Fibroblast of villous mesenchyme (primary cell): ENCODE results near the gene ATXN3L. TPM values are rescaled to one million over a fixed set of nuclear protein-coding genes. Genes with fewer than 3 reads are reported as not detected.

ENCODE experiments used
- DNase-seq: peaks from one replicate; pipeline ENCODE4 v3.0.0-alpha.2; 2010; ENCODE audit warnings: low read depth
- H3K4me3 ChIP-seq: 2 replicates; pipeline ENCODE4 v1.5.1; 2011; ENCODE audit warnings: low read depth, mild to moderate bottlenecking, low read length
- CTCF ChIP-seq: IDR thresholded peaks from 2 replicates; pipeline ENCODE4 v1.5.1; 2012; ENCODE audit warnings: low read depth, mild to moderate bottlenecking, low read length; ENCODE audit not compliant: insufficient read depth
- total RNA-seq: library from RNA; depleted of rRNA; stranded (reverse); fragments of >200 nt; gene quantifications from 2 replicates; pipeline ENCODE4 v1.2.3, GENCODE V29; 2012

ATXN3L gene
- total RNA-seq, 1 donor: not detected

GRCh38 chrX:13276991-13277390 lies 42.9 kb downstream of the ATXN3L start:
- DNase-seq: peak; percentile 68
- no peak overlapping the region for H3K4me3 ChIP-seq
- no peak for TF ChIP-seq CTCF

- TF ChIP-seq CTCF: no peak
- no peak for DNase-seq
- no peak overlapping the region for H3K4me3 ChIP-seq
Observed at GRCh38 chrX:13275031-13275430, 44.8 kb downstream of the ATXN3L start.

- TF ChIP-seq CTCF: no peak
- DNase-seq: no peak
- H3K4me3 ChIP-seq: no peak overlapping the region
Observed at GRCh38 chrX:13272426-13272825, 47.4 kb downstream of the ATXN3L start.

- DNase-seq: no peak
- no peak for TF ChIP-seq CTCF
- H3K4me3 ChIP-seq: no peak overlapping the region
Observed at GRCh38 chrX:13271511-13271910, 48.3 kb downstream of the ATXN3L start.

- TF ChIP-seq CTCF: no peak
- H3K4me3 ChIP-seq: no peak overlapping the region
- DNase-seq: no peak
Observed at GRCh38 chrX:13270360-13270759, 49.5 kb downstream of the ATXN3L start.

- DNase-seq: no peak
- no peak for TF ChIP-seq CTCF
- H3K4me3 ChIP-seq: no peak overlapping the region
Observed at GRCh38 chrX:13268874-13269273, 51.0 kb downstream of the ATXN3L start.

Other genes with a start within 250 kb of the ATXN3L start
- 0.32 and 0.86 TPM in 2 replicates for gene EGFL6, start 249.5 kb upstream of the ATXN3L start, total RNA-seq